Measurements from ENCODE around the gene JTB. TPM values are rescaled to one million over a fixed set of nuclear protein-coding genes. Genes with fewer than 3 reads are reported as not detected.
A peak's percentile ranks its signal among the peaks of the same experiment; 100 is the strongest.

JTB gene
- 162 and 178 TPM in 2 replicates for polyA plus RNA-seq (2011; rRNA removed)
- polyA plus RNA-seq (2012; cell fraction: cytosol; rRNA removed) = 170 and 197 TPM in 2 replicates
- 101 and 105 TPM in 2 replicates for polyA plus RNA-seq (2012; cell fraction: nucleus; rRNA removed)
- 103 to 106 TPM (median 103 TPM) in 3 replicates for polyA plus RNA-seq (2017; fragmentation: RNase III; extraction: RNeasy Plus Mini Kit Qiagen cat#74134 plus additional on column Dnase treatment)
- 49.3 and 50.3 TPM in 2 replicates for polyA minus RNA-seq (2011; rRNA and poly(A)+ RNA removed)

DNA sequence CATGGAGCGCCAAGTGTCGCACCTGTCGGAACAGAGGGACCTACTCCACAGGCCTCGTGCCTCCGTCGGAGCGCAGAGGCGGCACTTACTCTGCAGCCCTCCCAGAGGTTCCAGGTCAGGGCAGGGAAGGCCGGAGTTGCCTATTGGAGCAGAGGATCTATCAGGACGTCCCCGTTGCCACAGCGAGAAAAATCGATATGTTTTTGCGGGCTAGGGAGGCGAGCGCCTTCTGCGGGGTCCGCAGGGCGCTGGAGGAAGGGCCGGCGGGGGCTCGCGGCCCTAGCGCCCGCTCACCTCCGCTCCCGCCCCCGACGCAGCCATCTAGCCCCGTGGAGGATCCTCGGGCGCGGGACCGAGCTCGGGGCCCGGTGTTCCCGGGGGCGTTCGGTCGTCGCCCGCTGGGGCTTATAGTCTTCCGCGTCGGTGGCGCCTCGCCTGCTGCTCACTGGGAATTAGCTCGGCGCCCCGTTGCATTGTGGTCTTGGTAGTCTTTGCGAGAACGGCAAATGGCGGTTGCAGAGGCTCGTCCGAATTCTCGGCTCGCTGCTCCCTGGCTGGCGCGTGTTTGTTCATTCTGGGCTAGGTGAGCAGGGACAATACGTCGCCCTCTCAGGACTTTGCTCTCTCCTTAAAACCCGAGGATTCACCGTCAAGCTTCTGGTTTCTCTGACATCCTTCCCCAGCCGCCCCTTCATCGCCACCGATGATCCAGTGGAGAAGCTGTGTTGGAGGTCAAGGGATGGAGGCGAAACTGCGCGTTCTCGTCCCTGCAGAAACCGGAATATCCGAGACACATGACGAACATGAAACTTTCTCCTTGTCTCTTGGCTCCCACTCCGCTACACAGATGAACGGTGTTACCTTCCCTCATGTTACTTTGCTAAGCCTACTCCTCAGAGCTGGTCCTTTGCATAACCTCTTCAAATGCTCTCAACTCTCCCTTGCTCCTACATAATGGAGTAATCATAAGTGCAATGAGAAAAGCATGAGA is at the start of gene JTB:
Gene JTB, minus strand, starts transcription at position 425 of the 991 bp plus-strand sequence. Its CDS starts 422 bp downstream, at position 3.
- Histone ChIP-seq H3K4me2 (peak within 1 kb of the TSS; percentile 92), H3K4me3 (peak within 1 kb of the TSS; percentile 92), H3K9me3 (no peaks in the 10 kb centered on the region), H3K27ac (peak within 1 kb of the TSS; percentile 88 to 95), H3K4me1 (peaks cover 18% of the 10 kb centered on the region)
- peak; percentile 82 to 90 for DNase-seq (ENCODE audit: low read depth in 1 of 2, low spot score in 1 of 2)
- TF ChIP-seq BHLHE40 (IDR thresholded peaks at IDR 0.05; ENCODE audit: low read depth, low read length) (no peak), RFX5 (IDR thresholded peaks at IDR 0.05) (no peak), ZC3H11A (IDR thresholded peaks at IDR 0.05) (no peak), JUN (IDR thresholded peaks at IDR 0.05) (peak in 1 of 2 experiments; percentile 62; a peak in 1 of 5 replicates), PHF8 (IDR thresholded peaks at IDR 0.05; ENCODE audit: borderline replicate concordance, low read depth) (peak; percentile 93), HOXB13 (CRISPR knock-in tag; IDR thresholded peaks at IDR 0.05; ENCODE audit: low read depth) (no peak), POLR2A (IDR thresholded peaks at IDR 0.05; ENCODE audit: low read length) (peak; percentile 56)
- TF ChIP-seq, protein P1, sequence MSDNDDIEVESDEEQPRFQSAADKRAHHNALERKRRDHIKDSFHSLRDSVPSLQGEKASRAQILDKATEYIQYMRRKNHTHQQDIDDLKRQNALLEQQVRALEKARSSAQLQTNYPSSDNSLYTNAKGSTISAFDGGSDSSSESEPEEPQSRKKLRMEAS (IDR thresholded peaks at IDR 0.05) = peak; percentile 81
- TF ChIP-seq, protein P2, sequence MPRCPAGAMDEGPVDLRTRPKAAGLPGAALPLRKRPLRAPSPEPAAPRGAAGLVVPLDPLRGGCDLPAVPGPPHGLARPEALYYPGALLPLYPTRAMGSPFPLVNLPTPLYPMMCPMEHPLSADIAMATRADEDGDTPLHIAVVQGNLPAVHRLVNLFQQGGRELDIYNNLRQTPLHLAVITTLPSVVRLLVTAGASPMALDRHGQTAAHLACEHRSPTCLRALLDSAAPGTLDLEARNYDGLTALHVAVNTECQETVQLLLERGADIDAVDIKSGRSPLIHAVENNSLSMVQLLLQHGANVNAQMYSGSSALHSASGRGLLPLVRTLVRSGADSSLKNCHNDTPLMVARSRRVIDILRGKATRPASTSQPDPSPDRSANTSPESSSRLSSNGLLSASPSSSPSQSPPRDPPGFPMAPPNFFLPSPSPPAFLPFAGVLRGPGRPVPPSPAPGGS (IDR thresholded peaks at IDR 0.05) = peak; percentile 83
- ChIA-PET CTCF (interaction anchor here (0.5 to 7.5 kb wide), 19 partner anchors 9 to 947 kb away, joined by 3 to 90 read pairs (median 3); partner anchors contain the start of genes CREB3L4, DENND4B and RAB13), POLR2A (interaction anchor here (0.6 to 4.4 kb wide), 10 partner anchors 9 to 194 kb away, joined by 3 to 78 read pairs (median 6); partner anchors contain the start of genes CREB3L4, DENND4B, GATAD2B and RAB13)
- no peak for FAIRE-seq
- peak; percentile 95 to 98 for ATAC-seq
- 2% methylated on average over 30 of the region's 75 CpGs for WGBS (ENCODE audit: missing lambda C conversion rate)

DNA sequence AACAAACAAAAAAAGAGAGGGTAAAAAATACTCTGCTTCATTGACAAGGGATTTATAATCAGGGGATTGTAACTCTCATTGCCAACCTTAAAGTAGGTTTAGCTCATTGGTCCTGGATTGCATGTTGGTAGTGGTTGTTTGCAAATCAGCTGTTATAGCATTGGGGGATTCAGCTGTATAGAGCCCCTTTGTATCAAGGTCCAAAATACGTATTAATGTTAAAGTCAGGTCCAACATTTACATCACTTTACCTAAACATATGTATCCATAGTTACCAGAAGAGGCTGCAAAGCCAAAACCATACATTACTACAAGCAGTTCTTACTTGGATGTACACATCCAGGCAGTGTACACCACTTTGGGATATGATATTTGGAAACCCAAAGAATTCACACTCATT is 42.5 kb upstream of the JTB start:
- no peak overlapping the region for H3K4me2 ChIP-seq
- FAIRE-seq (no peak), DNase-seq (ENCODE audit: low read depth in 1 of 2, low spot score in 1 of 2) (no peak), ATAC-seq (no peak)
- no peaks in the 10 kb centered on the region for H3K9me3 ChIP-seq
- TF ChIP-seq, protein P3, sequence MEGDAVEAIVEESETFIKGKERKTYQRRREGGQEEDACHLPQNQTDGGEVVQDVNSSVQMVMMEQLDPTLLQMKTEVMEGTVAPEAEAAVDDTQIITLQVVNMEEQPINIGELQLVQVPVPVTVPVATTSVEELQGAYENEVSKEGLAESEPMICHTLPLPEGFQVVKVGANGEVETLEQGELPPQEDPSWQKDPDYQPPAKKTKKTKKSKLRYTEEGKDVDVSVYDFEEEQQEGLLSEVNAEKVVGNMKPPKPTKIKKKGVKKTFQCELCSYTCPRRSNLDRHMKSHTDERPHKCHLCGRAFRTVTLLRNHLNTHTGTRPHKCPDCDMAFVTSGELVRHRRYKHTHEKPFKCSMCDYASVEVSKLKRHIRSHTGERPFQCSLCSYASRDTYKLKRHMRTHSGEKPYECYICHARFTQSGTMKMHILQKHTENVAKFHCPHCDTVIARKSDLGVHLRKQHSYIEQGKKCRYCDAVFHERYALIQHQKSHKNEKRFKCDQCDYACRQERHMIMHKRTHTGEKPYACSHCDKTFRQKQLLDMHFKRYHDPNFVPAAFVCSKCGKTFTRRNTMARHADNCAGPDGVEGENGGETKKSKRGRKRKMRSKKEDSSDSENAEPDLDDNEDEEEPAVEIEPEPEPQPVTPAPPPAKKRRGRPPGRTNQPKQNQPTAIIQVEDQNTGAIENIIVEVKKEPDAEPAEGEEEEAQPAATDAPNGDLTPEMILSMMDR (IDR thresholded peaks at IDR 0.05) = no peak
- TF ChIP-seq ZC3H11A (IDR thresholded peaks at IDR 0.05) = no peak
- TF ChIP-seq RCOR1 (IDR thresholded peaks at IDR 0.05; ENCODE audit: low read depth, low read length) = no peak
- TF ChIP-seq BHLHE40 (IDR thresholded peaks at IDR 0.05; ENCODE audit: low read depth, low read length) = no peak
- no peak for TF ChIP-seq JUNB (IDR thresholded peaks at IDR 0.05)
- no peak for TF ChIP-seq ZFP36 (IDR thresholded peaks at IDR 0.05; ENCODE audit: borderline replicate concordance, partially characterized antibody)
- TF ChIP-seq TP53 (CRISPR knock-in tag; IDR thresholded peaks at IDR 0.05) = no peak
- TF ChIP-seq RNF2 (IDR thresholded peaks at IDR 0.05; ENCODE audit: borderline replicate concordance, low read depth) = no peak
- TF ChIP-seq, protein P4, sequence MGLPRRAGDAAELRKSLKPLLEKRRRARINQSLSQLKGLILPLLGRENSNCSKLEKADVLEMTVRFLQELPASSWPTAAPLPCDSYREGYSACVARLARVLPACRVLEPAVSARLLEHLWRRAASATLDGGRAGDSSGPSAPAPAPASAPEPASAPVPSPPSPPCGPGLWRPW (IDR thresholded peaks at IDR 0.05) = no peak
- TF ChIP-seq, protein P5, sequence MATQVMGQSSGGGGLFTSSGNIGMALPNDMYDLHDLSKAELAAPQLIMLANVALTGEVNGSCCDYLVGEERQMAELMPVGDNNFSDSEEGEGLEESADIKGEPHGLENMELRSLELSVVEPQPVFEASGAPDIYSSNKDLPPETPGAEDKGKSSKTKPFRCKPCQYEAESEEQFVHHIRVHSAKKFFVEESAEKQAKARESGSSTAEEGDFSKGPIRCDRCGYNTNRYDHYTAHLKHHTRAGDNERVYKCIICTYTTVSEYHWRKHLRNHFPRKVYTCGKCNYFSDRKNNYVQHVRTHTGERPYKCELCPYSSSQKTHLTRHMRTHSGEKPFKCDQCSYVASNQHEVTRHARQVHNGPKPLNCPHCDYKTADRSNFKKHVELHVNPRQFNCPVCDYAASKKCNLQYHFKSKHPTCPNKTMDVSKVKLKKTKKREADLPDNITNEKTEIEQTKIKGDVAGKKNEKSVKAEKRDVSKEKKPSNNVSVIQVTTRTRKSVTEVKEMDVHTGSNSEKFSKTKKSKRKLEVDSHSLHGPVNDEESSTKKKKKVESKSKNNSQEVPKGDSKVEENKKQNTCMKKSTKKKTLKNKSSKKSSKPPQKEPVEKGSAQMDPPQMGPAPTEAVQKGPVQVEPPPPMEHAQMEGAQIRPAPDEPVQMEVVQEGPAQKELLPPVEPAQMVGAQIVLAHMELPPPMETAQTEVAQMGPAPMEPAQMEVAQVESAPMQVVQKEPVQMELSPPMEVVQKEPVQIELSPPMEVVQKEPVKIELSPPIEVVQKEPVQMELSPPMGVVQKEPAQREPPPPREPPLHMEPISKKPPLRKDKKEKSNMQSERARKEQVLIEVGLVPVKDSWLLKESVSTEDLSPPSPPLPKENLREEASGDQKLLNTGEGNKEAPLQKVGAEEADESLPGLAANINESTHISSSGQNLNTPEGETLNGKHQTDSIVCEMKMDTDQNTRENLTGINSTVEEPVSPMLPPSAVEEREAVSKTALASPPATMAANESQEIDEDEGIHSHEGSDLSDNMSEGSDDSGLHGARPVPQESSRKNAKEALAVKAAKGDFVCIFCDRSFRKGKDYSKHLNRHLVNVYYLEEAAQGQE (IDR thresholded peaks at IDR 0.05) = no peak
- no peak for TF ChIP-seq NFE2L2 (conservative IDR thresholded peaks at IDR 0.05; ENCODE audit: low read length)
- TF ChIP-seq, protein P6, sequence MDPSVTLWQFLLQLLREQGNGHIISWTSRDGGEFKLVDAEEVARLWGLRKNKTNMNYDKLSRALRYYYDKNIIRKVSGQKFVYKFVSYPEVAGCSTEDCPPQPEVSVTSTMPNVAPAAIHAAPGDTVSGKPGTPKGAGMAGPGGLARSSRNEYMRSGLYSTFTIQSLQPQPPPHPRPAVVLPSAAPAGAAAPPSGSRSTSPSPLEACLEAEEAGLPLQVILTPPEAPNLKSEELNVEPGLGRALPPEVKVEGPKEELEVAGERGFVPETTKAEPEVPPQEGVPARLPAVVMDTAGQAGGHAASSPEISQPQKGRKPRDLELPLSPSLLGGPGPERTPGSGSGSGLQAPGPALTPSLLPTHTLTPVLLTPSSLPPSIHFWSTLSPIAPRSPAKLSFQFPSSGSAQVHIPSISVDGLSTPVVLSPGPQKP (IDR thresholded peaks at IDR 0.05; ENCODE audit: low read depth, low read length) = no peak
- TF ChIP-seq CHD2 (IDR thresholded peaks at IDR 0.05; ENCODE audit: low read length, partially characterized antibody) = no peak
- no peak for TF ChIP-seq EHMT2 (IDR thresholded peaks at IDR 0.05; ENCODE audit: low read depth)
- TF ChIP-seq RARB (CRISPR knock-in tag; IDR thresholded peaks at IDR 0.05) = no peak
- H3K4me3 ChIP-seq = no peak overlapping the region
- no peaks in the 10 kb centered on the region for H3K4me1 ChIP-seq
- POLR2A ChIA-PET = no interaction called here
- 69% methylated on average over 1 of the region's 1 CpG for WGBS (ENCODE audit: missing lambda C conversion rate)
- no peak overlapping the region for H3K27ac ChIP-seq
- CTCF ChIA-PET = interaction anchor here (0.7 kb wide), 1 partner anchor 128 kb away, joined by 3 read pairs; no protein-coding TSS in a partner anchor
